Hematopoietic multipotent progenitor cell treated with erythropoietin and hydrocortisone succinate and interleukin-3 and kit ligand, for 17 days (in vitro differentiated cells): ENCODE results near the gene GNRH2.
"Not testable (repeated sequence)": the region's sequence is repeated elsewhere in the genome, so short reads cannot be mapped to it uniquely, and the experiment has no call there.

ENCODE experiments used
- DNase-seq: peaks from one replicate; pipeline ENCODE4 v3.0.0-alpha.2; 2015; ENCODE audit warnings: low spot score

The GNRH2 gene, protein sequence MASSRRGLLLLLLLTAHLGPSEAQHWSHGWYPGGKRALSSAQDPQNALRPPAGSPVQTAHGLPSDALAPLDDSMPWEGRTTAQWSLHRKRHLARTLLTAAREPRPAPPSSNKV

DNA sequence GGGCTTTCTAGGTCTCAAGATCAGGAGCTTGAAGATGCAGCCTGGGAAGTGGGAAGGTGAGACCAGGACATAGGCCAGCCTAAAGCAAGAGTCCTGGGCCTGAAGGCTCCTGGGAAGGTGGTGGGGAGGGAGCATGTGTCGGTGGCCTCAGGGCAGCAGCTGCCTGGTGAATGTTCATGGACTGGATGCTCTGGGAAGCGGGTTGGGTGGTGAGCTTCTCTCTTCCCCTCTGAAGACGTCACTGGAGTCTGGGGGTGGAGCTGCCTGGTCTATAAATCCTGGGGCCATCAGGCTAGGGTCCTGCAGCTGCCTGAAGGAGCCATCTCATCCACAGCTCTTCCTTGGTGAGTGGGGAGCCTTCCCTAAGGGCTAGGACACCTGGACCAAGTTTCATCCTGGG is at the start of gene GNRH2:
Gene GNRH2 (plus strand): TSS at position 301 of the 400 bp plus-strand sequence. CDS start 793 bp downstream, outside the sequence.
- no peak for DNase-seq

DNA sequence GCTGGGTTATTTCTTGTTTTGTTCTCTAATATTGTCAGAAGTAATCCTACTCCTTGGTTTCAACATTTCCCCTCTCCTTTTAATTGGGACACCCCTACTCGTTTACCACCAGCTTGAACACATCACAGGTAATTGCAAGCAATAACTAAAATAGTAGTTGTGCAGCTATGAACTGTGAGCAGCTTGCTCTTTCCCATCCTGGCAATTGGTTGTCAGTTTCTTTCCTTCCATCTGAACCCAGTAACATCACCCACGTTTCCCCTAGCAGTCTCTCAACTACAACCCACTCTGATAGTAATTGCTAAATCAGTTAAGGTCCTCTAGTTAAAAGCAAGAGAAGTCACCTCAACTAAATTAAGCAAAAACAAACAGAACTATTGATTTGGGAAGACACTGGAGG is 47.6 kb upstream of the GNRH2 start:
- no peak for DNase-seq

DNA sequence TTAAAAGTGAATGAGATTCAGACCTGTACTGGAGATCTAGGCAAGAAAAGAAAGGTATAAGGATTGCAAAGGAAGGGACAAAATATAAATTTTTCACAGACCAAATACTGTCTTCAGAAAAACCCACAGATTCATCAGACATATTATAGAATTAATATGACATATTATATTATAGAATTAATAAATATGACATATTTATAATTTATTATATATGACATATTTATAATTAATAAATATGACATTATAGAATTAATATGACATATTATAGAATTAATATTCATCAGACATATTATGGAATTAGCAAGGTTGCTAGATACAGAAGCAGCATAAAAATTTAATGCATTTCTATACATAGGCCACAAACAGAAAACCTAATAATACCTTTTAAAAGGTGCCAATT is 44.7 kb upstream of the GNRH2 start:
- DNase-seq, result no peak

DNA sequence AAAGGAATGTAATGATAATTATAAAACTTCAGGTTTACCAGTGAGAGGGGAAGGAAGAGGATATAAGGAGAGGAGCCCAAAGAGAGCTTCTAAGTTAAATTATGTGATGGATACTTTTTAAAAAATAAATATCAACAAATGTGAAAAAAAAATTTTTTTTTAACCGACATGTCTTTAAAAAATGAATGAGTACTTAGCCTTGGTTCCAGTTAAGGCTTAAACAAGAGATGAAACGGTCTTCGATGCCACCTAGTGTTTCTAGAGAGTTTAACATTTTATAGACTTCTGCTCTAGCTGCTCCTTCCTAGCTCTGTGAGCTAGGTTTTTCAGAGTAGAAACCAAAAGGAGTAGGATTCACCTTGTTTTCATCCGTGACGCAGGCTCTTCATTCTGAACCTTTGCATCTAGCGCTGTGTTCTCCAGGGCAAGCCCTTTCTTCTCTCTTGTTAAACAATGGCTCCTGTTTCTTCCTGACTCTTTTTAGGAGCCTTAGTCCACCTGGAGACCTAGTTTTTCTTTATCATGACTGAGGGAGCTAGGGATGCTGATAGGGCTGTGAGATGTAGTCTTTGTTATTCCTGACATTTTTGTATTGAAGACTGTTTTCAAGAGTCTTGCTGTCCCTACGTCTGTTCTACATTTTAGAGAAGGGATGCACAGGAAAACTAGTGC is 42.4 kb upstream of the GNRH2 start:
- peak; percentile 71 for DNase-seq

DNA sequence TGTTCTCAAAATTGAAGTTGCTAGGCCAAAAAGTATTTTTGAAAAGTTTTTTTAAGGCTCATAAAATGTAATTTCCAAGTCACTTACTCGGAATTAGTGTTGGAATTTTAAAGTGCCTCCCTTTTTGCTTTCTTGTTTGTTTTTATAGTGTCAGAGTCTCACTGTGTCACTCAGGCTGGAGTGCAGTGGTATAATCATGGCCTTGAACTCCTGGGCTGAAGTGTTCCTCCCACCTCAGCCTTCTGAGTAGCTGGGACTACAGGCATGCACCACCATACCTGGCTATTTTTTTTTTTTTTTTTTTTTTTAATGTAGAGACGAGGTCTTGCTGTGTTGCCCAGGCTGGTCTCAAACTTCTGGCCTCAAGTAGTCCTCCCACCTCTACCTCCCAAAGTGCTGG is 40.0 kb upstream of the GNRH2 start:
- DNase-seq, result no peak

DNA sequence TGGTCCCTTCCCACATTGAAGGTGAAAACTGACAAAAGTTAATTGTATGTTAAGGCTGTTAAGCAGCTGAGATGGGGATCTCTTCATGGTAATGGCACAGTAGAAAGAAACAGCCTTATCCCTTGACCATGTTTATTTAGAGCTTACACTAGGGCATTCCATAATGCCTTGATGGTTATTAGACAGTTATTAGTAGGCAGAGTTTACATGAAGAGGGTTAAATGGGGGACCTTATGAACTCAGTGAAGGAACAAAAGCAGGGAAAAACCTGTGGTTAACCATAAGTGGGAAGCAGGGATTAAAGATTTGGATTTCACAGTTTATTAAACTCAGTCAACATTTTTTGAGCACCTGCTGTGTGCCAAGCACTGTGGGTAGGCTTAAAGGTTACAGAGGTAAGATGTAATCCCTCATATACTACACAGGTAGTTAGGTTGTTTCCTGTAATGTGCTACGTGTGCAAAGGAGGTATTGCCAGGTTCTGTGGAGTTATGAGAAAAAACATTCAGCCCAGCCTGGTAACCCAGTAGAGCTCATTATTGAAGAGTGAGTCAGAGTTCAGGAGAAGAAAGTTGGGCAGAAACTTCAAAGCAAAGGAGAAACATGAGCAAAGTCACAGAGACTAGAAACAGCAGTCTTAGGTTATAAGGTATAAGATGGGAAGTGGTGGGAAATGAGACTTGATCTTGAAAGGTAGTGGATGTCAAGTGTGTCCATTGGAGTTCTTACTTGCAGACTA is 32.3 kb upstream of the GNRH2 start:
- no peak for DNase-seq

DNA sequence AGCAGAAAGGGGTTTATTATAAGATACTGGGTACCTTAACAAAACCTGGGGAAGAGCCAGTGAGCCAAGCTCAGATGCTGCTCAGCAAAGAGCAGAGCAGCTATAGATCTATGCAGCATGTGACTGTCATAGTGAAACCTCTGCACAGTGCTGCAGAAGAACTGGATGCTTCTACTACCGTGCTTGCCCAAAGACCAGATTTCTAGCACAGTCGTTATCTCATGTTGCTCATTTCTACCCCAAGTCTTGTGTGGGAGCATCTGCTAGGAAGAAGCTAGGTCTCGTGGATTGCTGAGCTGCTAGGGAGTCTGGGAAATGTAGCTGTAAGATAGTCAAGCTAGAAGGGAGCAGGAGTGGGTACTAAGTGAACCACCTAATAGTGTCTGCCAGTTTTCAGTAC is 31.7 kb upstream of the GNRH2 start:
- no peak for DNase-seq

DNA sequence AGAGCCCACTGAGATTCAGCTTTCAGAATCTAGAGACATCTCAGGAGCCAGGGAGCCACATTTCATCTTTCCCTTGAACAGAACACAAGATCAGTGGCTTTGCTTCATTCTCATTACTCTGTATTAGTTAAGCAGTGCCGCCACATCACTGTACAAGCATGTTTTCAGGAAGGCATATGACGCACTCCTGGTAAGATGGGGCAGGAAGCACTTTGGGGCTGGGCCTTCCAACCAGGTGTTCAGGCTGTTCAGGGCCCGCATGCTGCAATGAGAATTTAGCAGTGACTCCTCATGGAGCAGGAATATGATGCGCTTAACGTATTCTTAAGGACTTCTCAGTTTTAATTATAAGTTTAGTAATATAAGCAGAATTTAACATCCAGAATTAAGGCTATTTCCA is 29.7 kb upstream of the GNRH2 start:
- no peak for DNase-seq

DNA sequence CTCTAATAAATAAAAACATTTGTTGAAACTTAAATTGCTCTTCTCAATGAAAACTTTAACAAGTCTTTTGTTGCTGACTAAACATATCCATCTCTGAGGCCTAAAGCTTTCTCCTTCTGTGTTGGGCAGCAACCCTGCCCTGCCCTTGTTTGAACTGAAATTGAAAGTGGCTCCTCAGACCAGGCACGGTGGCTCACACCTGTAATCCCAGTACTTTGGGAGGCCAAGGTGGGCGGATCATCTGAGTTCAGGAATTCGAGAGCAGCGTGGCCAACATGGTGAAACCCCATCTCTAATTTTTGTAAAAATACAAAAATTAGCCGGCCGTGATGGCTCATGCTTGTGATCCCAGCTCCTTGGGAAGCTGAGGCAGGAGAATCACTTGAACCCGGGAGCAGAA is 29.2 kb upstream of the GNRH2 start:
- no peak for DNase-seq

DNA sequence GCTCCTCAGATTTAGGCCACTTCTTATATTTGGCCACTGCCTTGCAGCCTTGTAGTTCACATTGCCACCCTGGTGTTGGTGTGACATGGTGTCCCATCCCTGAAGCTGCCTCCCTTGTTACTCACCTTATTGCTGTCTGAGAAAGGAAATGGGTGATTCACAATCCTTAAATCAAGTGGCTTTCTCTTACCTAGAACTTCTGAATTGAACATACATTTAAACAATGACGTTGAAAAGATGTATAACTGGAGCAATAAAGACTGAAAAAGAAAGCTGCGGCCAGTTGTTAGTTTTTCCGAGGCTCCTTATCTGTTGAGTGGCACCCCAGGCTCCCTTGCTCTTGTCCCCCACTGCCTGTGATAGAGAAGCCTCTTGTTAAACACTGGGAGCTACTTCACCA is 28.8 kb upstream of the GNRH2 start:
- no peak for DNase-seq

DNA sequence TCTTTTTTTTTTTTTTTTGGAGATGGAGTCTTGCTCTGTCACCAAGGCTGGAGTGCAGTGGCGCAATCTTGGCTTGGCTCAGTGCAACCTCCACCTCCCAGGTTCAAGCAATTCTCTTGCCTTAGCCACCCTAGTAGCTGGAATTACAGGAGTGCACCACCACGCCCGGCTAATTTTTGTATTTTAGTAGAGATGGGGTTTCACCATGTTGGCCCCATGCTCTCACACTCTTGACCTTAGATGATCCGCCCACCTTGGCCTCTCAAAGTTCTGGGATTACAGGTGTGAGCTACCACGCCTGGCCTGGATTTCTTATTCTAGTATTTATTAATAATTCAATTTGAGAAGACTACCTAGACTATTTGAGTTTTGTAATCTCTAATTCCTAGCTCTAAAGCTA is 28.1 kb upstream of the GNRH2 start:
- DNase-seq, result not testable (repeated sequence)

DNA sequence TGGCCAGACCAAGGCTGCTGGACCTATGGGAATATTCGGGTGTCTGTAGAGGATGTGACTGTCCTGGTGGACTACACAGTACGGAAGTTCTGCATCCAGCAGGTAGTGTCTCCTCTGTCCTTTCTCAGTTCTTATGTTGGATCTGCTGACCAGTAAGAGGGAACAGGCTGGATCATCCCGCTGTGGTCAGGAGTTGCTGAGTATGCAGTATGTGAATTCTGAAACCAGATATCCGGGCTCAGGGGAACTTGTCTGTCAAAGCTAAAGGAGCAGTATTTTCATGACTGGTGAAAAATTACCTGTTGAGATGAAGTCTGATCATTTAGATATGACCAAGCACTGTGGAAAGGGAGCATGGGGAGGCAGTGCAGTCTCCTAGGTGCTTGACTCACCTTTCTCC is 22.1 kb upstream of the GNRH2 start:
- DNase-seq, result no peak

DNA sequence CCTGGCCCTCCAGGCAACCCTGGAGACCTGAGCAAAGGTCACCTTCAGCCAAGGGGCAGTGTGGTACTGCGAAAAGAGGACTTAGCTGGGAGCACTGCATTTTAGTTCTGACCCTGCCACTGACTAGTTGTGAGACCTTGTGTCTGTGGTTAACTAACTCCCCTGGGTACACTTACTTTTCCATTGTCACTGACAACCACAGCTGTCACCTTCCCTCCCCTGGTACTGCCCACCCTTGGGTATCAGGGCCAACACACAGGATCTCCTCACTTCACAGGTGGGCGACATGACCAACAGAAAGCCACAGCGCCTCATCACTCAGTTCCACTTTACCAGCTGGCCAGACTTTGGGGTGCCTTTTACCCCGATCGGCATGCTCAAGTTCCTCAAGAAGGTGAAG is 21.6 kb upstream of the GNRH2 start:
- no peak for DNase-seq

DNA sequence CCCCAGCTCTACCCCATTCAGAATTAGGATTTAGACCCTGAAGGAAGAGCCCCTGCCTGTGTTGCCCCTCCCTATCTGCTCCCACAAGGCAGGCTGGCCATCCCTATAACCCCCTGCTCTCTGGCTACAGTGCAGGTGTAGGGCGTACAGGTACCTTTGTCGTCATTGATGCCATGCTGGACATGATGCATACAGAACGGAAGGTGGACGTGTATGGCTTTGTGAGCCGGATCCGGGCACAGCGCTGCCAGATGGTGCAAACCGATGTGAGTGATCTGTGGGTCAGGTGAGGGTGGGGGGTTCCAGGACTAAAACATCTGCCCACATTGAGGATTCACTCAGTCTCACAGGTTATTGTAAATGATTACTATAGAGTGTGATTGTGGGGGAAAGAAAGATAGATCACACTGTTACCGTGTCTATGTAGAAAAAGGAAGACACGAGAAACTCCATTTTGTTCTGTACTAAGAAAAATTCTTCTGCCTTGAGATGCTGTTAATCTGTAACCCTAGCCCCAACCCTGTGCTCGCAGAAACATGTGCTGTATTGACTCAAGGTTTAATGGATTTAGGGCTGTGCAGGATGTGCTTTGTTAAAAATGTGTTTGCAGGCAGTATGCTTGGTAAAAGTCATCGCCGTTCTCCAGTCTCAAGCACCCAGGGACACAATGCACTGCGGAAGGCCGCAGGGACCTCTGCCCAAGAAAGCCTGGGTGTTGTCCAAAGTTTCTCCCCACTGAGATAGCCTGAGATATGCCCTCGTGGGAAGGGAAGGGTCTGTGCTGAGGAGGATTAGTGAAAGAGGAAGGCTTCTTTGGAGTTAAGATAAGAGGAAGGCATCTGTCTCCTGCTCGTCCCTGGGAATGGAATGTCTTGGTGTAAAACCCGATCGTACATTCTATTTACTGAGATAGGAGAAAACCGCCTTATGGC is 20.6 kb upstream of the GNRH2 start:
- not testable (repeated sequence) for DNase-seq

DNA sequence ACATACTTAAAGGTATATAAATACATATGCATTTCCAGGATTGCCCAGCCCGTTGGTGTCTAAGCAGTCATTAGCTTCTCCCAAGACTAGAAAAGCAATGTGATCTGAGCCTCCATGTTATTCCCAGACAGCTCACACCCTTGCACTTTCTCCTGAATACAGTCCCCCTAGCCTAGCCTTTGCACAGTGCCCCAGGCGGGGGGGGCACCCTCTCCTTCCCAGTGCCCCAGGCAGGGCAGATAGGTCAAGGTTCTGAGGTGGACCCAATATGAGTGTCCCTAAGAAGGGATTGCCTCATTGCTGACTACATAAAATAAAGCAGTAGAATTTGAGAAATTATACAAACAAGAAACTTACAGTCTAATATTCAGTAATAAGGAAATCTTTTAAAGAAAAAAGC is 15.4 kb upstream of the GNRH2 start:
- DNase-seq, result no peak

DNA sequence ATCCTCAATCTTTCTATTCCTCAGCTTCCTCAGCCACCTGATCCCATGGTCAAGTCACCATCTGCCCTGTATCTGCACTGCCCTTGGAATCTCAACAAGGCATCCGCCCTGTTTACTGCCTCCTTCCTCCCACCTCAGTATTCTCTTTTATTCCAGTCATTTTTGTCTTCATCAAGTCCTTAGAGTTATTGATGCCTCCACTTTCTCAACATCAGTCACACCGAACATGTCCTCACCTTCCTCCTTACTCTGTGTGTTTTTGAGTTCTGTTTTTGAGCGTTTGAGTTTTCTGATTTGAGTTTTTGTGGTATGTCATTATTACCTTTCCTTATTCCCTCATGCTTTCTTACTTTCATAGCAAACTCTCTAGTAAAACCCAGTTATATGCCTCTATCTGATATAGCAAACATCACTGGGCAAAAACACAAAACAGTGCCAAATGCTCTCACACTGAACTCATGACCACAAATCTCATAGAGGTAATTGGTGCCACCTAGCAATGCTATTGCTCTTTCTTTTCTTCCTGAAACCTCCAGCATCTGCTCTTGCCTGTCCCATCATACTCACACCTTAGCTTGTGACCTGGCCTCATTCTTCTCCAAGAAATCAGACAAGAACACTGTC is 11.8 kb upstream of the GNRH2 start:
- DNase-seq, result no peak

DNA sequence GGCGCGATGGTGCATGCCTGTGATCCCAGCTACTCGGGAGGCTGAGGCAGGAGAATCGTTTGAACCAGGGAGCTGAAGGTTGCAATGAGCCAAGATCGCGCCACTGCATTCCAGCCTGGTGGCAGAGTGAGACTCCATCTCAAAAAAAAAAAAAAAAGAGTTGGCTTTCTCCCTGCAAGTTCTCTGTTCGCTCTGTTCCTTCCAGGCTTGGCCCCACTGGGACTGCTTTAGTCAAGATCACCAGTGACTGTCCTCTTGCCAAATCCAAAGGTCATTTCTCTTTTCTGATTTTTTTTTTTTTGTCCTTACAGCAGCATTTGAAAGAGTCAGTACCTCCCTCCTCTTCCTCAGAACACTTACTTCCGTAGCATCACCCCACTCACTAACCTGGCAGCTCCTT is 10.8 kb upstream of the GNRH2 start:
- no peak for DNase-seq

DNA sequence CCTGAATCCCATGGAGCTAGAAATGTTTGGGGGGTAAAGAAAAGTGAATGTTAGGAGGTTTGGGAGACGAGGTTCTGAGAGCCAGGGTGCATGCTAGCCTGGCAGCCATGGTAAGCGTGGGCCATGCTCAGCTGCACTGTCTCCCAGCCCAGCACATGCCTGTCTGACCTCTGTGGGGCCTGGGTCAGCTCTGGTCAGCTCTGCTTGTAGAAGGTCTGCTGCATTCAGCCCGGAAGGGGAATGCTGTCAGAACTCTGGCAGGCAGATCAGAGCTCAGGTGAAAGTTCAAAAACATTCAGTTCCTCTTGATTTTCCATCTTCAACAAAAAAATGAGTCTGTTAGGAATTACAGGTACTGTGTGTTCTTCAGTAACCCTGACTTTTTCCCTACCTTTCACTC is 5.8 kb upstream of the GNRH2 start:
- DNase-seq, result no peak

DNA sequence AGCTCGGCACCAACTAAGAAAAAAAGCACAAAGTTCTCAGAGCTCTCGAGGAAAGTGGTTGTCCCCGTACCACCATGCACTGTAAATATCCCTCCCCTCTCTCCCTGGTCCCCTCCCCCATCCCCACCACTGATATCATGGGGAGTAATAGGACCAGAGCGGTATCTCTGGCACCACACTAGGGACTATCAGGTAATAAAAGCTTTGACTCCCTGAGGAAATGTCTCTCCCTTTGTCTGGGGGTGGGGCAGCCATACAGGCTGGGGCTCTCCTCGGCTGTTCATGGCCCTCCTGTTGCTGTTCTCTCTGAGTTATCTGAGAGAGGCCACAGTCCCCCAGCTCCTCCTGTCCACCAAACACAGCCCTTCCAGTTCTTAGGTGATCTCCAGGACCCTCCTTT is 5.0 kb upstream of the GNRH2 start:
- DNase-seq, result no peak

DNA sequence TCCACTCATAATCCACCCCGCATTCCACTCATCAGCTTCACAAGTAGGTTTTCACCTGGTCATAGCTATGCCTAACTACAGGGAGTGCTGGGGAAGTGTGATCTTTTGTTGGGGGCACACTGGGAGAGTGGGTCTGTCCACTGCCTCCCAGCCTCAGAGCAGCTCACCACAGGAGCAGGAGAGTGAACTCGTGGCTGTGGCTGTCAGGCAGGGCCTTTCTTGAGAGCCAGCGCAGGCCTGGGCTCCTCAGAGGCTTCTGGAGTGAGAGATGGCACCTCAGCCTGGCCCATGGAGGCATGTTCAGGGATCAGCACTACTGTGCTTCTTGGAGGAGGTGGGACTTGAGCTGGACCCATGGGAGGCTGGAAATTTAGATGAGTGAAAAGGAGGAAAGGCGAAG is 4.0 kb upstream of the GNRH2 start:
- DNase-seq, result no peak

DNA sequence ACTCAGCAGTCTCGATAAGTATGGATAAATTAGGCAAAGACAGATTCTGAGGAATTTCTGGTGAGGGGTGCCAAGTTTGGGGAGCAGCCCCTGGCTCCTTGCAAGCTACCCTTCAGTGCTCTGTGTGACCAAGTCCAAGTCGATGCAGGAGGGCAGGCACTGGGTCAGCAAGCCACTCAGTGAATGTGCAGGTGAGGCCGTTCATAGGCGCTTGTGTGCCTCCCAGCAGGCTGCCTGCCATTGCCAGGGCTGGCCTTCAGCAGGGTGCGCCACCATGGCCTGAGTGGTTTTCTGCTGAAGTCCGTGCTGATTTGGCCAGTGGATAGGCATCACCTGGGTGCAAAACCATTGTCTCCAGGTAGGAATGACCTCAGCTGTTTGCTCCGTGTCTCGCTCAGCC is 3.3 kb upstream of the GNRH2 start:
- DNase-seq, result no peak

DNA sequence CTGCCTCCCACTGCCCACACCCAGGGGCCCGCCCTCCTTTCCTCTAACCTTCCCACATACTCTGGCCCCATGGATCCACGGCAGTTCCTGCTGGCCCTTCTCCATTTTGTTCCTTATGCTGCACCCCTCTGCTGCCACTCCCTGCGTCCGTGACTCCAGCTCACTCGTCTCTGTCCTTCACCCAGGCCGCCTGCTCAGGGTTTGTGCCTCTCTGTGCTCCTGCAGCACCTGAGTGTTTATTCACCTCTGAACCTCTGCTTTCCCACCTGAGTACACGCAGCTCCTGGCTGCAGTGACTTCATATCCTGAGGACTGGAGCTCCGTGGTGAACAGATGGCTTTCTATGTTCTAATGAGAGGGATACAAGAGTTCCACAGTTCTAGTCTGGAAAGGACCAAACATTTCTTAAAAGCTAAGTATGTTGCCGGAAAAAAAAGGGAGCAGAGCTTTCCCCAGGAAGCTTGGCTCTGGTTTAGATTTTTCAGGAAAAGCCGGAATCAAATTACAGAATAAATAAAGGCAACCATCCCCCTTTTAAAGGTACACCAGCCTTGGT is 1.5 kb upstream of the GNRH2 start:
- no peak for DNase-seq
